Mucosa of rectum (tissue), 2 donors: Measurements from ENCODE around the gene CITED2.

Experiments used
- H3K27ac ChIP-seq, 2 donors: one replicate each; pipeline ENCODE4 v1.7.0; 2013; ENCODE audit warnings: inconsistent platforms in 2 of 2, low read depth in 2 of 2, low read length in 2 of 2
- H3K27me3 ChIP-seq, 2 donors: one replicate each; pipeline ENCODE4 v1.7.0; 2013; ENCODE audit warnings: low read length in 2 of 2; ENCODE audit not compliant: control insufficient read depth in 2 of 2, insufficient read depth in 2 of 2
- H3K36me3 ChIP-seq, 2 donors: one replicate each; pipeline ENCODE4 v1.7.0; 2013; ENCODE audit warnings: low read length in 2 of 2; ENCODE audit not compliant: control insufficient read depth in 2 of 2, insufficient read depth in 2 of 2
- H3K4me1 ChIP-seq, 2 donors: one replicate each; pipeline ENCODE4 v1.7.0; 2013; ENCODE audit warnings: low read length in 2 of 2, mild to moderate bottlenecking in 1 of 2; ENCODE audit not compliant: control insufficient read depth in 2 of 2, insufficient read depth in 2 of 2
- H3K4me3 ChIP-seq, 2 donors: one replicate each; pipeline ENCODE4 v1.7.0; 2013; ENCODE audit warnings: low read length in 2 of 2
- H3K9ac ChIP-seq, 2 donors: one replicate each; pipeline ENCODE4 v1.7.0; 2013; ENCODE audit warnings: low read length in 2 of 2, low read depth in 1 of 2, mild to moderate bottlenecking in 1 of 2
- H3K9me3 ChIP-seq, 2 donors: one replicate each; pipeline ENCODE4 v1.7.0; 2013; ENCODE audit warnings: low read length in 2 of 2; ENCODE audit not compliant: control insufficient read depth in 2 of 2
- donor health status: healthy.
- donor health status: Normal muscosa, but diverticular disease.

The CITED2 gene

DNA sequence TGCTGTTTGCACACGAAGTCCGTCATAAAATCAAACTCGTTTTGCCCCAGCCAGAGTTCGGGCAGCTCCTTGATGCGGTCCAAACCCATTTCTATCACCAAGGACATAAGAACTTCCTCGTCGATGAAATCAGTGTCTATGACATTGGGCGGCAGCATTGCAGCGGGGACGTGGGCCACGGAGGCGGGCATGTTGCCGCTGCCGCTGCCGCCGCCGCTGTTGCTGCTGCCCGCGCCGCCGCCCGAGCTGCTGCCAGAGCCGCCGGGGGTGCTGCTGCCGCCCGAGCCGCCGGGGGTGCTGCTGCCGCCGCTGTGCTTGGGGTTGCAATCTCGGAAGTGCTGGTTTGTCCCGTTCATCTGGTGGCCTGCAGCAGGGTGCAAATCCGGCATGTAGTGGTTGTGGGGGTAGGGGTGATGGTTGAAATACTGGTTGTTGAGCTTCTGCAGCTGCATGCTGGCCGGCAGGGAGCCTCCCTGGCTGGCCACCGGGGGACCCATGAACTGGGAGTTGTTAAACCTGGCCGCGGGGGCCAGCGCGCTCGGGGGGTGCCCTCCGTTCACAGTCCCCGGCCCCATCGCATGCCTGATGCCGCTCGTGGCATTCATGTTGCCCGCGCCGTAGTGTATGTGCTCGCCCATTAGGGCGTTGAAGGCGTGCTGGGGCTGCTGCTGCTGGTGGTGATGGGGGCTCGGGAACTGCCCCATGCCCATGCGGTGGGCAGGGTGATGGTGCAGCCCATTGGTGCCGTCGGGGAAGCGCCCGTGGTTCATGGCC, 1.1 kb downstream of the CITED2 start:
- H3K4me3 ChIP-seq = peak overlapping the region; percentile 82 to 99
- H3K4me1 ChIP-seq = peaks cover 21 to 37% of the 10 kb centered on the region in 2 donors
- no peaks in the 10 kb centered on the region for H3K27me3 ChIP-seq
- H3K9ac ChIP-seq = peak overlapping the region; percentile 87 to 99
- no peaks in the 10 kb centered on the region for H3K9me3 ChIP-seq
- H3K36me3 ChIP-seq = peaks cover 11 to 16% of the 10 kb centered on the region in 2 donors
- H3K27ac ChIP-seq = peak overlapping the region; percentile 94 to 100

GRCh38 chr6:139372326-139373153, 1.9 kb downstream of the CITED2 start:
- Histone ChIP-seq H3K27me3 (no peaks in the 10 kb centered on the region), H3K9ac (peak overlapping the region; percentile 83 to 87), H3K27ac (peak overlapping the region; percentile 94 to 100), H3K4me3 (peak overlapping the region; percentile 82 to 99), H3K9me3 (no peaks in the 10 kb centered on the region), H3K36me3 (peaks cover 11 to 16% of the 10 kb centered on the region in 2 donors), H3K4me1 (peaks cover 21 to 37% of the 10 kb centered on the region in 2 donors)

DNA sequence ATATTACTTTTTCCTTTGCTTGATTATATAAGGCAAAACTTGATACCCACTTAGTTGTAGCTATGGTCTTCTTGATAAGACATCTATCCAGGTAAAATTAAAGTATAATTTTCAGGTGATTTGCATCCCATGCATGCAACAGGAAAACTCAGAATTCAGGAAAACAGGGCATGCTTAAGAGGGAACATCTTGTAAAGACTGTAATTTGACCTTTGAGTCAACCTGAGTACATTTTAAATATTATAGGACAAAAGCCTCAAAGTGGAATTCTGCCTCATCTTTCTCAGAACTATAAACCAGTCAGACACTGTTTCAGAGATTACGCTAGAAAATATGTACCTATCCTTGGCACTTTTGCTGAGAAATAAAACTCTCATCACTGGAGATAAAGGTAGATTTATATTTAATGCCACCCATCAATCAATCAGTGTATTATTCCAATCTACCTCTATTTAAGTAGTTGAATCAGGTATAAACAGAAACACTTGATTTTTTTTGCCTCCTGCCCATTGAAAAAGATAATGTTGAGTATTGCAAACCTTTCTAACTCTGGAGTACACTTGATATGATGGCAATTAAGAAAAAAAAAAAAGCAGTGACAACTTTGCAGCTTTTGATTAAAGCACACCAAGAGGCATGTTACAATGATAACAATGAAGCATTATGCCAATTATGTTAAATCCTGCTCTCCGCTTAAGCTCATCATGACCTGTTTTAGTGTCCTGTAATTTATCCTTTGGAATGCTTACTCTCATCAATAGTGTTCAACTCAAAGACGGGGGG, 2.8 kb downstream of the CITED2 start:
- Histone ChIP-seq H3K4me3 (peak overlapping the region; percentile 82 to 99), H3K27ac (peak overlapping the region; percentile 44 to 51), H3K27me3 (no peaks in the 10 kb centered on the region), H3K9ac (peak overlapping the region; percentile 36 to 61), H3K9me3 (no peaks in the 10 kb centered on the region), H3K4me1 (peaks cover 21 to 33% of the 10 kb centered on the region in 2 donors), H3K36me3 (peaks cover 11 to 16% of the 10 kb centered on the region in 2 donors)

DNA sequence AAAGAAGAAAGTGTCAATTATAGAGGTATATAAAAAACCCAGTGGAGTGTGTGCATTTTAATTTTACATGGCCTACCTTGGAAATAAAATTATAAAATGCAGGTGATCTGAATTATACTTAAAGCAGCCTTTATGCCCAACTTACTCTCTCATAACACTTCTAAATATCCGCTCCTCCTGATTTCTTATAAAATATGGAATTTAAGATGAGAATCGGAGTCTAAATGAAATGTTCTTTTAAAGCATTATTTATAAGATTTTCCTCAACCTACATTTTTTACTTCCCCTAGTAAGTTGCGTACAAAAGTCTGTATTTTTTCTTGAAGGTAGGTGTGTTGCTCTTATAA, 3.5 kb downstream of the CITED2 start:
- Histone ChIP-seq H3K27me3 (no peaks in the 10 kb centered on the region), H3K27ac (peak overlapping the region; percentile 37 to 44), H3K9ac (peak overlapping the region in 1 of 2 donors; percentile 36), H3K4me1 (peaks cover 21 to 27% of the 10 kb centered on the region in 2 donors), H3K36me3 (peaks cover 11 to 16% of the 10 kb centered on the region in 2 donors), H3K9me3 (no peaks in the 10 kb centered on the region), H3K4me3 (peak overlapping the region in 1 of 2 donors; percentile 99)

DNA sequence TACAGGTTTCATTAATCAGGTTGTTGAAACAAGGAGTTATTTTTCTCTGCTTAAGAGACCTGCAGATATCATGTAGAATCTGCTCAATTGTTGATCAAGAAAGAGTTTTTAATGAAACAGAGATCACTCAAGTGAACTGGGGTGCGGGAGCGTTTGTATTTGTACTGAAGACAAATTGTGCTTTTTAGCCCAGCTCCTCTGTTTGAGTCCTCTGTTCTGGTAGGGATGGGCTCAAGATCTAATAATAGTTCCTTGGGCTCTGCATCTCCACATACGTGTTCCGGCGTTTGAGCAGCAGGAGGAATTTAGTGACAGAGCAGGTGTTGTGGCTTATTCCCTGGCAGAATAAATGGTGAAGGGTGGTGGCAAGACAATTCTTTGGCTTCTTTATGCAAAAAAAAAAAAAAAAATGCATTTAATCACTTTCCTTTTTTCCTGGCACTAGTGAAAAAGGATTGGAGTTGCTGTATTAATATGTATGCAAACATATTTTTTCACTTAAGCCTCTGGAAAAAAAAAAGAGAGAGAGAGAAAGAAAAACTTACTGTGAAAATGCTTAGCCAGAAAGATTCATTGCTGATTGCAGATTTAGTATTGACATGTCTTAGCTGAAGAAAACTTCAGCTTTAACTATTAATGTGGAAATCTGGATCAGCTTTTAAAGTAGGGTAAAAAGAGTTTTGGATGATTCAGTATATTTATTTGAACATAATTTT, 4.0 kb downstream of the CITED2 start:
- Histone ChIP-seq H3K4me3 (peak overlapping the region in 1 of 2 donors; percentile 27), H3K9ac (peak overlapping the region in 1 of 2 donors; percentile 34), H3K9me3 (no peaks in the 10 kb centered on the region)

GRCh38 chr6:139369568-139370282, 4.7 kb downstream of the CITED2 start:
- peak overlapping the region in 1 of 2 donors; percentile 27 for H3K4me3 ChIP-seq
- peak overlapping the region; percentile 33 to 50 for H3K27ac ChIP-seq
- no peaks in the 10 kb centered on the region for H3K9me3 ChIP-seq
- peaks cover 11 to 16% of the 10 kb centered on the region in 2 donors for H3K36me3 ChIP-seq
- H3K9ac ChIP-seq = peak overlapping the region in 1 of 2 donors; percentile 34
- H3K27me3 ChIP-seq = no peaks in the 10 kb centered on the region
- H3K4me1 ChIP-seq = peaks cover 21 to 27% of the 10 kb centered on the region in 2 donors

More for the DNA sequence above, 4.0 kb downstream of the CITED2 start:
- Histone ChIP-seq H3K27me3 (no peaks in the 10 kb centered on the region), H3K27ac (peak overlapping the region; percentile 33 to 50), H3K4me1 (peaks cover 21 to 27% of the 10 kb centered on the region in 2 donors), H3K36me3 (peaks cover 11 to 16% of the 10 kb centered on the region in 2 donors)

DNA sequence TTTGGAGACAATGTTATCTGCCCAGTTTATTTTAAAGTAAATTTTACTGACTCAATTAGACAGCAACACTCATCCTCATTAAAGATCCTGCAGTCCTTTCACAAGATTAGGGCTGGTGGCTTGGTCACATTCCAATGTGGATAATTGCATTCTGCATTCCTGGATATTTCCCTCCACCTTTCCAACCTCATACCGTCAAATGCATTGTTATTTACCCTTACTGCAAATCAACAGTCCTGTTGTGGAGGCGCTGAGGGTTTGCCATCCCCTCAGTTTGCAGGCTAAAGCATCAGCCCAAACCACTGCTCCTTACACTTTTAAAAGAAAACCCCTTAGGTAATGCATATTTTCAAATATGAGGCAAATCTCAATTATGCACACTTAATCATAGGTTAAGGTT, 5.4 kb downstream of the CITED2 start:
- no peak overlapping the region for H3K9ac ChIP-seq
- H3K27ac ChIP-seq = no peak overlapping the region

DNA sequence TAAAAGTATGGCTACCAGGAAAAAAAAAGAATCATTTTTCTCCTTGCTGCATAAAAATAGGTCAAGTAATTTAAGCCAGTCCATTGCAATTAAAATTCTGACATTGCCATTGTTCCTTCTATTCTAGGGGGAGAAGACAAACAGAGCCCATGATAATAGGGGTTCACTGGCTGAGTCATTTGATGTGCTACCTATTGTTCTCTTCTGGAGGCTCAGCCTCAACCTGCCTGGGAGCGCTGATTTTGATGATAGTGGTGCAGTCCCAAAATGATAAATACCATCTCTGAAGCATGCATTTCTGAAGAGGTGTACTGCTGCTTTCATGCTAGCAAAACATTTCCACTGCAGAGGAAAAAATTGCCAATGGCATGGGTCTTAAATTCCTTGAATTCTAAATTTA, 5.8 kb downstream of the CITED2 start:
- Histone ChIP-seq H3K4me3 (no peak overlapping the region), H3K36me3 (peaks cover 9 to 12% of the 10 kb centered on the region in 2 donors), H3K9me3 (no peaks in the 10 kb centered on the region), H3K27ac (no peak overlapping the region), H3K9ac (no peak overlapping the region), H3K27me3 (no peaks in the 10 kb centered on the region), H3K4me1 (peaks cover 21 to 27% of the 10 kb centered on the region in 2 donors)

More for the DNA sequence above, 5.4 kb downstream of the CITED2 start:
- no peaks in the 10 kb centered on the region for H3K9me3 ChIP-seq
- H3K4me3 ChIP-seq = no peak overlapping the region
- H3K27me3 ChIP-seq = no peaks in the 10 kb centered on the region
- H3K36me3 ChIP-seq = peaks cover 11 to 16% of the 10 kb centered on the region in 2 donors
- H3K4me1 ChIP-seq = peaks cover 21 to 27% of the 10 kb centered on the region in 2 donors
